Suprapubic skin (tissue), 3 donors: Measurements from ENCODE around the gene TNFAIP2.

ENCODE experiments used
- POLR2A ChIP-seq, 2 donors: fragments of 450-650 bp; IDR thresholded peaks; one replicate each; pipeline ENCODE4 v1.6.1; 2017; ENCODE audit warnings: antibody characterized with exemption in 2 of 2, mild to moderate bottlenecking in 2 of 2, moderate library complexity in 2 of 2
- TF ChIP-seq, protein P1 (sequence below), 2 donors: fragments of 200-600 bp in 1 of 2; fragments of 450-650 bp in 1 of 2; sonication (generic) in 1 of 2; IDR thresholded peaks; one replicate each; pipeline ENCODE4 v1.5.1; 2016 to 2019; ENCODE audit warnings: antibody characterized with exemption in 2 of 2, mild to moderate bottlenecking in 1 of 2, moderate library complexity in 1 of 2

DNA sequence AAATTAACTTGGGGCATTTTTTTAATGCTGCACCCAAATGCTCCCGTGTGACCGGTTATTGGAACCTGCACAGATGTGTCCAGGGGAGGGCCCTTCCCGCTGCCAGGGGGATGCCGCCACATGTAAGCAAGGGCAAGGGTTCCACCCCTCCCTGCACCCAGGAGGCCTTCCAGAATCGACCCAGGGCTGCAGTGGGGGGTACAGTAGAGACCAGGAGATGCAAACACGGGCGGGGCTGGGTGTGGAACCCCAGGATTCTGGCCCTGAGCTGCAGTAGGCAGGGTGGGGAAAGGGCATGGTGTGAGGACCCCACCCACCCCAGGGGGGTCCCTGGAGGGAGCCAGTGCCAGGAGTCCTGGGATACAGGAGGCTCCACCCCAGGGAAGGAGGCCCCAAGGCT lies 54.1 kb downstream of the TNFAIP2 start:
- TF ChIP-seq, protein P1, sequence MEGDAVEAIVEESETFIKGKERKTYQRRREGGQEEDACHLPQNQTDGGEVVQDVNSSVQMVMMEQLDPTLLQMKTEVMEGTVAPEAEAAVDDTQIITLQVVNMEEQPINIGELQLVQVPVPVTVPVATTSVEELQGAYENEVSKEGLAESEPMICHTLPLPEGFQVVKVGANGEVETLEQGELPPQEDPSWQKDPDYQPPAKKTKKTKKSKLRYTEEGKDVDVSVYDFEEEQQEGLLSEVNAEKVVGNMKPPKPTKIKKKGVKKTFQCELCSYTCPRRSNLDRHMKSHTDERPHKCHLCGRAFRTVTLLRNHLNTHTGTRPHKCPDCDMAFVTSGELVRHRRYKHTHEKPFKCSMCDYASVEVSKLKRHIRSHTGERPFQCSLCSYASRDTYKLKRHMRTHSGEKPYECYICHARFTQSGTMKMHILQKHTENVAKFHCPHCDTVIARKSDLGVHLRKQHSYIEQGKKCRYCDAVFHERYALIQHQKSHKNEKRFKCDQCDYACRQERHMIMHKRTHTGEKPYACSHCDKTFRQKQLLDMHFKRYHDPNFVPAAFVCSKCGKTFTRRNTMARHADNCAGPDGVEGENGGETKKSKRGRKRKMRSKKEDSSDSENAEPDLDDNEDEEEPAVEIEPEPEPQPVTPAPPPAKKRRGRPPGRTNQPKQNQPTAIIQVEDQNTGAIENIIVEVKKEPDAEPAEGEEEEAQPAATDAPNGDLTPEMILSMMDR (IDR thresholded peaks at IDR 0.05), result no peak
- TF ChIP-seq POLR2A (IDR thresholded peaks at IDR 0.05), result no peak
